ENCODE data around the gene CCDC69. TPM values are rescaled to one million over a fixed set of nuclear protein-coding genes. Genes with fewer than 3 reads are reported as not detected.
"Not testable (repeated sequence)": the region's sequence is repeated elsewhere in the genome, so short reads cannot be mapped to it uniquely, and the experiment has no call there.

The CCDC69 gene
- polyA plus RNA-seq, 2 of the 4 experiments (the other 2 are of a cell fraction): 2.9 to 3.0 TPM

DNA sequence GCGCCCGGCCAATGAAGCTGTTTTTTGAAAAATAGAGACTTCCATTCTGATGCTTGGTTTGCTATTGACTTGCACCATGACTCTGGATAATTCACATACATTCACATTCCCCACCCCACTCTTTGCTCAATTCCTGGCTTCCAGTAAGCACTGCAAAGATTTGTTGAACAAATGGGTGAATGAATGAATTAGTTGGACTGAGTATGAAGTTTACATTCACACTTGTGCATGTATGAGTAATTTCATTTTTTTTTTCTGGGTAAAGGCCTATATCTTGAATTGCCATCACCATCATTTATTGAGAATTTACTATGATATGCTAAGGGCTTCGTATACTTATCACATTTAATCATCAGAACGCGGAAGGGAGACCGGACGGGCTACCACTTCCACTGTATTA lies 13.8 kb upstream of the CCDC69 start:
- H3K4me1 ChIP-seq: 0 out of 3 replicates have a peak, but pooled peaks cover 3% of the 10 kb centered on the region
- DNase-seq (ENCODE audit: low read depth in 1 of 2, low spot score in 1 of 2) (no peak), FAIRE-seq (no peak), ATAC-seq (no peak)
- ChIA-PET POLR2A (no interaction called here), CTCF (interaction anchor here (1.0 to 10.0 kb wide), 11 partner anchors 8 to 122 kb away, joined by 3 to 102 read pairs (median 7); no protein-coding TSS in a partner anchor)
- no peaks in the 10 kb centered on the region for H3K9me3 ChIP-seq
- TF ChIP-seq TFCP2L1 (CRISPR knock-in tag; IDR thresholded peaks at IDR 0.05): no peak
- no peak for TF ChIP-seq NFE2L2 (conservative IDR thresholded peaks at IDR 0.05; ENCODE audit: low read length)
- TF ChIP-seq, protein P1, sequence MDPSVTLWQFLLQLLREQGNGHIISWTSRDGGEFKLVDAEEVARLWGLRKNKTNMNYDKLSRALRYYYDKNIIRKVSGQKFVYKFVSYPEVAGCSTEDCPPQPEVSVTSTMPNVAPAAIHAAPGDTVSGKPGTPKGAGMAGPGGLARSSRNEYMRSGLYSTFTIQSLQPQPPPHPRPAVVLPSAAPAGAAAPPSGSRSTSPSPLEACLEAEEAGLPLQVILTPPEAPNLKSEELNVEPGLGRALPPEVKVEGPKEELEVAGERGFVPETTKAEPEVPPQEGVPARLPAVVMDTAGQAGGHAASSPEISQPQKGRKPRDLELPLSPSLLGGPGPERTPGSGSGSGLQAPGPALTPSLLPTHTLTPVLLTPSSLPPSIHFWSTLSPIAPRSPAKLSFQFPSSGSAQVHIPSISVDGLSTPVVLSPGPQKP (IDR thresholded peaks at IDR 0.05; ENCODE audit: low read depth, low read length): no peak
- no peak for TF ChIP-seq NPAS2 (CRISPR knock-in tag; IDR thresholded peaks at IDR 0.05; ENCODE audit: borderline replicate concordance)
- TF ChIP-seq ZFP36 (IDR thresholded peaks at IDR 0.05; ENCODE audit: borderline replicate concordance, partially characterized antibody): no peak
- no peak overlapping the region for H3K27ac ChIP-seq
- no peak overlapping the region for H3K4me3 ChIP-seq
- WGBS (ENCODE audit: missing lambda C conversion rate): 81% methylated on average over 7 of the region's 7 CpGs
- H3K4me2 ChIP-seq: no peak overlapping the region

DNA sequence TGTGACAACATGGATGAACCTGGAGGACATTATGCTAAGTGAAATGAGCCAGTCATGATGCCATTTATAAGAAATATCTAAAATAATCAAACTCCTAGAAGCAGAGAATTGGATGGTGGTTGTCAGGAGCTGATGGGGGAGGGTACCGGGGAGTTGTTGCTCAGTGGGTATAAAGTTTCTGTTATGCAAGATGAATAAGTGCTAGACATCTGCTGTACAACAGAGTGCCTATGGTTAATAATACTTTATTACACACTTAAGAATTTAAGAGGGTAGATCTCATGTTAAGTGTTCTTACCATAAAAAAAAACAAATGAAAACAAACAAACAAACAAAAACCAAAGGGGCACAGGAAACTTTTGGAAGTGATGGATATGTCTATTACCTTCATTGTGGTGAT lies 13.0 kb upstream of the CCDC69 start:
- Histone ChIP-seq H3K27ac (no peak overlapping the region), H3K4me2 (no peak overlapping the region), H3K4me3 (no peak overlapping the region), H3K9me3 (no peaks in the 10 kb centered on the region), H3K4me1 (0 out of 3 replicates have a peak, but pooled peaks cover 3% of the 10 kb centered on the region)
- WGBS (ENCODE audit: missing lambda C conversion rate): 82% methylated on average over 1 of the region's 1 CpG
- ChIA-PET CTCF (interaction anchor here (1.0 to 10.0 kb wide), 4 partner anchors 14 to 109 kb away, joined by 3 to 102 read pairs (median 3); no protein-coding TSS in a partner anchor), POLR2A (no interaction called here)
- DNase-seq (ENCODE audit: low read depth in 1 of 2, low spot score in 1 of 2) (no peak), FAIRE-seq (no peak), ATAC-seq (no peak)
- TF ChIP-seq HOXA7 (CRISPR knock-in tag; IDR thresholded peaks at IDR 0.05) (no peak), TFCP2L1 (CRISPR knock-in tag; IDR thresholded peaks at IDR 0.05) (no peak), HOXB5 (CRISPR knock-in tag; IDR thresholded peaks at IDR 0.05) (no peak), RCOR1 (IDR thresholded peaks at IDR 0.05; ENCODE audit: low read depth, low read length) (no peak), EHF (CRISPR knock-in tag; IDR thresholded peaks at IDR 0.05) (no peak), JUNB (IDR thresholded peaks at IDR 0.05) (no peak)
- TF ChIP-seq, protein P2, sequence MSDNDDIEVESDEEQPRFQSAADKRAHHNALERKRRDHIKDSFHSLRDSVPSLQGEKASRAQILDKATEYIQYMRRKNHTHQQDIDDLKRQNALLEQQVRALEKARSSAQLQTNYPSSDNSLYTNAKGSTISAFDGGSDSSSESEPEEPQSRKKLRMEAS (IDR thresholded peaks at IDR 0.05): no peak

DNA sequence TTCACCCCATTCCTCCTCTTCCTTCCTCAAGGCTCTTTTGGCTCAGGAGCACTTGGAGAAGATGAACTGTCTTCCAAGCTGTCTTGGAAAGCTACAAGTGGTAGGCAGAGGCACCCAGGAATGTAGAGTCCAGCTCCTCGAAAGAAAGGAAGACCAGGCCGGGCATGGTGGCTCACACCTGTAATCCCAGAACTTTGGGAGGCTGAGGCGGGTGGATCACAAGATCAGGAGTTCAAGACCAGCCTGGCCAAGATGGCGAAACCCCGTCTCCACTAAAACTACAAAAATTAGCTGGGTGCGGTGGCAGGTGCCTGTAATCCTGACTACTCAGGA lies 11.3 kb upstream of the CCDC69 start:
- WGBS (ENCODE audit: missing lambda C conversion rate): 79% methylated on average over 6 of the region's 6 CpGs
- H3K4me2 ChIP-seq; H3K9me3 ChIP-seq; H3K4me1 ChIP-seq; FAIRE-seq; DNase-seq (ENCODE audit: low read depth in 1 of 2, low spot score in 1 of 2); ATAC-seq; H3K4me3 ChIP-seq; H3K27ac ChIP-seq: not testable (repeated sequence)
- CTCF ChIA-PET: interaction anchor here (1.2 to 10.0 kb wide), 3 partner anchors 107 to 435 kb away, joined by 3 to 102 read pairs (median 6); no protein-coding TSS in a partner anchor
- POLR2A ChIA-PET: interaction anchor here (1.2 kb wide), 1 partner anchor 11 kb away, joined by 8 read pairs; the partner anchor contains the start of gene CCDC69

DNA sequence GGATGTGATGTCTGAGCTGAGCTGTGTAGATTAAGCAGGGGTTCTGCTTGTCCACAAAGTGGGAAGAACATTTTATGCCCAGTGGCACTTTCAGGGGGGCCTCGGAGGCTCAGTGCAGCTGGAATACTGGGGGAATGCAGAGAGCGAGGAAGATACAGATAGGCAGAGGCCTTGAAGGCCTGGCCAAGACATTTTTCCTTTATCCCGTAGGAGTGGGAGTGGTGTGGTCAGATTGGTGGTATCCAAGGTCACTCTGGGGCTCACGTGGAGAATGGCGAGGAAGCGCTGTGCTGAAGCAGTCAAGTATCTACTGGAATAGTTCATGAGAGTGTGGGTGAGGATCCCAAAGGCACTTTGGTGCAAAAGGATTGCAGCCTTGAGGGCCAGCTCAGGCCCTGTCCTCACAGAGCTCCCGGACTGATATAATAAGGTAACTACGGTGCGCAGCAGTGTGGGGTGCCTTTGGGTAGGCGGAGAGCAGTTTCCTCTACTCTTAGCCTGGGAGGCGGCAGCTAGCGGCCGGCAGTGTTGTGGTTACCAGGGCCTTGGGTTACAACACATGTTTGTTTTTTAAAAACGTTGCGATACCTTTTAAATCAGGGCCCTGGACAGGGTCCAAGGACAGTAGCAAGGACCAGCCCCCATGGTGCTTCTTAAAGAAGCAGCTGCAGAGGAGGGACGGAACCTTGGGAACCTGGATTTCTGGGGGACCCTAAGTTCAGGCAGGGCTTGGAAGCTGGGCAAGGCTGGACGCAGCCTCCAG lies 10.8 kb upstream of the CCDC69 start:
- FAIRE-seq (no peak), ATAC-seq (peak; percentile 52 to 75; a peak in 3 of 6 replicates), DNase-seq (ENCODE audit: low read depth in 1 of 2, low spot score in 1 of 2) (peak; percentile 25 to 51)
- Histone ChIP-seq H3K27ac (no peak overlapping the region), H3K4me2 (no peak overlapping the region), H3K4me3 (no peak overlapping the region), H3K9me3 (no peaks in the 10 kb centered on the region), H3K4me1 (0 out of 3 replicates have a peak, but pooled peaks cover 3% of the 10 kb centered on the region)
- 55% methylated on average over 17 of the region's 17 CpGs for WGBS (ENCODE audit: missing lambda C conversion rate)
- POLR2A ChIA-PET: interaction anchor here (1.2 kb wide), 1 partner anchor 11 kb away, joined by 8 read pairs; the partner anchor contains the start of gene CCDC69
- CTCF ChIA-PET: interaction anchor here (1.2 to 10.0 kb wide), 4 partner anchors 10 to 434 kb away, joined by 3 to 102 read pairs (median 4); partner anchors contain the start of gene CCDC69
- no peak for TF ChIP-seq PHF8 (IDR thresholded peaks at IDR 0.05; ENCODE audit: borderline replicate concordance, low read depth)
- TF ChIP-seq CBX8 (IDR thresholded peaks at IDR 0.05): no peak
- TF ChIP-seq, protein P1 (IDR thresholded peaks at IDR 0.05; ENCODE audit: low read depth, low read length): no peak
- TF ChIP-seq, protein P2 (IDR thresholded peaks at IDR 0.05): no peak
- TF ChIP-seq SREBF2 (IDR thresholded peaks at IDR 0.05): no peak
- TF ChIP-seq ZFP36 (IDR thresholded peaks at IDR 0.05; ENCODE audit: borderline replicate concordance, partially characterized antibody): no peak
- no peak for TF ChIP-seq RARB (CRISPR knock-in tag; IDR thresholded peaks at IDR 0.05)
- TF ChIP-seq NPAS2 (CRISPR knock-in tag; IDR thresholded peaks at IDR 0.05; ENCODE audit: borderline replicate concordance): no peak
- no peak for TF ChIP-seq HOXB5 (CRISPR knock-in tag; IDR thresholded peaks at IDR 0.05)
- no peak for TF ChIP-seq CBX2 (IDR thresholded peaks at IDR 0.05; ENCODE audit: borderline replicate concordance, low read depth)
- TF ChIP-seq, protein P3, sequence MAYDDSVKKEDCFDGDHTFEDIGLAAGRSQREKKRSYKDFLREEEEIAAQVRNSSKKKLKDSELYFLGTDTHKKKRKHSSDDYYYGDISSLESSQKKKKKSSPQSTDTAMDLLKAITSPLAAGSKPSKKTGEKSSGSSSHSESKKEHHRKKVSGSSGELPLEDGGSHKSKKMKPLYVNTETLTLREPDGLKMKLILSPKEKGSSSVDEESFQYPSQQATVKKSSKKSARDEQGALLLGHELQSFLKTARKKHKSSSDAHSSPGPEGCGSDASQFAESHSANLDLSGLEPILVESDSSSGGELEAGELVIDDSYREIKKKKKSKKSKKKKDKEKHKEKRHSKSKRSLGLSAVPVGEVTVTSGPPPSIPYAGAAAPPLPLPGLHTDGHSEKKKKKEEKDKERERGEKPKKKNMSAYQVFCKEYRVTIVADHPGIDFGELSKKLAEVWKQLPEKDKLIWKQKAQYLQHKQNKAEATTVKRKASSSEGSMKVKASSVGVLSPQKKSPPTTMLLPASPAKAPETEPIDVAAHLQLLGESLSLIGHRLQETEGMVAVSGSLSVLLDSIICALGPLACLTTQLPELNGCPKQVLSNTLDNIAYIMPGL (CRISPR knock-in tag; IDR thresholded peaks at IDR 0.05; ENCODE audit: borderline replicate concordance): no peak
- no peak for TF ChIP-seq FOSB (CRISPR knock-in tag; IDR thresholded peaks at IDR 0.05)
- TF ChIP-seq MAFK (IDR thresholded peaks at IDR 0.05; ENCODE audit: partially characterized antibody): no peak
- TF ChIP-seq HDAC2 (IDR thresholded peaks at IDR 0.05): no peak
- TF ChIP-seq, protein P4, sequence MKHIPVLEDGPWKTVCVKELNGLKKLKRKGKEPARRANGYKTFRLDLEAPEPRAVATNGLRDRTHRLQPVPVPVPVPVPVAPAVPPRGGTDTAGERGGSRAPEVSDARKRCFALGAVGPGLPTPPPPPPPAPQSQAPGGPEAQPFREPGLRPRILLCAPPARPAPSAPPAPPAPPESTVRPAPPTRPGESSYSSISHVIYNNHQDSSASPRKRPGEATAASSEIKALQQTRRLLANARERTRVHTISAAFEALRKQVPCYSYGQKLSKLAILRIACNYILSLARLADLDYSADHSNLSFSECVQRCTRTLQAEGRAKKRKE (CRISPR knock-in tag; IDR thresholded peaks at IDR 0.05; ENCODE audit: low read depth): no peak
- TF ChIP-seq, protein P5, sequence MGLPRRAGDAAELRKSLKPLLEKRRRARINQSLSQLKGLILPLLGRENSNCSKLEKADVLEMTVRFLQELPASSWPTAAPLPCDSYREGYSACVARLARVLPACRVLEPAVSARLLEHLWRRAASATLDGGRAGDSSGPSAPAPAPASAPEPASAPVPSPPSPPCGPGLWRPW (IDR thresholded peaks at IDR 0.05): no peak
